ENCODE measurements around the gene SCUBE2.

The SCUBE2 gene

DNA sequence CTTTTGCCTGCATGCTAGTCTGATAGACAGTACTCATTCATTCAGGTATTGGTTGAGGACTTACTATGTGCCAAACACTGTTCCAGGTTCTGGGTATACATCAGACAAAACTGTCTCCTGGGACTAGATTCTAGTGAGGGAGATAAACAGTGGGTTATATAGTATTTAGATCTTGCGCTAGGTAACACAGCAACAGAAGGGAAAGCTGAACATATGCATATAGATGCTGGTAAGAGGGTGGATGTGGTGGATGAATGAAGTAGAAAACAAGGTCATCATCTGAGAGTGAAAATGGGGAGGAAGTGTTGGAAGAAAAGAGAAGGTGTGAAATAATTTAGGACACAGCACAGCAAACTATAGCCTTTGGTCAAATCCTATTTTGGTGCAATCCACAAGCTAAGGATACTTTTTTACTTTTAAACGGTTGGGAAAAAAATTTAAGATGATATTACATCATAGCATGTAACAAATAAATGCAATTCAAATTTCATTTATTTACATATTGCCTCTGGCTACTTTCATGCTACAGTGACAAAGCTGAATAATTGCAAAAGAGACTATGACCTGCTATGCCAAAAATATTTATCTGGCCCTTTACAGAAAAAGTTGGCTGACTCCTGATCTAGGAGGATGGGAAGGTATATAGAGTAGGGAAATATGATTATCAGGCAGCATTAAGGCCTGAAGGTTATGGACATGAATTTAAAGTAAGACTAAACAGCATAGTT lies 120.0 kb downstream of the SCUBE2 start:
- Histone ChIP-seq H3K36me3 (ENCODE audit: low read length) (no peaks in the 10 kb centered on the region), H3K4me3 (ENCODE audit: insufficient read depth, low read length, poor library complexity, severe bottlenecking) (no peak overlapping the region)

More for the DNA sequence above, 120.0 kb downstream of the SCUBE2 start:
- Histone ChIP-seq H3K79me2 (ENCODE audit: insufficient read depth, low read length) (no peaks in the 10 kb centered on the region), H3K27ac (ENCODE audit: low read depth, low read length) (no peak overlapping the region), H2AFZ (ENCODE audit: low read depth, low read length, severe bottlenecking) (no peak overlapping the region), H3K9ac (ENCODE audit: low read length) (no peak overlapping the region), H3K27me3 (ENCODE audit: low read length) (no peaks in the 10 kb centered on the region), H3K9me2 (replicated peaks; ENCODE audit: insufficient read depth, low read length) (no peaks in the 10 kb centered on the region), H3K9me3 (ENCODE audit: insufficient read depth, low read length) (no peaks in the 10 kb centered on the region), H3F3A (ENCODE audit: insufficient read depth) (no peaks in the 10 kb centered on the region), H4K20me1 (ENCODE audit: low read depth, low read length) (no peaks in the 10 kb centered on the region), H3K4me2 (ENCODE audit: low read depth, low read length, poor library complexity, severe bottlenecking) (no peak overlapping the region)
- TF ChIP-seq, protein P1, sequence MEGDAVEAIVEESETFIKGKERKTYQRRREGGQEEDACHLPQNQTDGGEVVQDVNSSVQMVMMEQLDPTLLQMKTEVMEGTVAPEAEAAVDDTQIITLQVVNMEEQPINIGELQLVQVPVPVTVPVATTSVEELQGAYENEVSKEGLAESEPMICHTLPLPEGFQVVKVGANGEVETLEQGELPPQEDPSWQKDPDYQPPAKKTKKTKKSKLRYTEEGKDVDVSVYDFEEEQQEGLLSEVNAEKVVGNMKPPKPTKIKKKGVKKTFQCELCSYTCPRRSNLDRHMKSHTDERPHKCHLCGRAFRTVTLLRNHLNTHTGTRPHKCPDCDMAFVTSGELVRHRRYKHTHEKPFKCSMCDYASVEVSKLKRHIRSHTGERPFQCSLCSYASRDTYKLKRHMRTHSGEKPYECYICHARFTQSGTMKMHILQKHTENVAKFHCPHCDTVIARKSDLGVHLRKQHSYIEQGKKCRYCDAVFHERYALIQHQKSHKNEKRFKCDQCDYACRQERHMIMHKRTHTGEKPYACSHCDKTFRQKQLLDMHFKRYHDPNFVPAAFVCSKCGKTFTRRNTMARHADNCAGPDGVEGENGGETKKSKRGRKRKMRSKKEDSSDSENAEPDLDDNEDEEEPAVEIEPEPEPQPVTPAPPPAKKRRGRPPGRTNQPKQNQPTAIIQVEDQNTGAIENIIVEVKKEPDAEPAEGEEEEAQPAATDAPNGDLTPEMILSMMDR (IDR thresholded peaks at IDR 0.05; ENCODE audit: insufficient read depth, low read length, poor library complexity, severe bottlenecking): no peak
